H1 (cell line): ENCODE results near the gene SGK1. TPM values are rescaled to one million over a fixed set of nuclear protein-coding genes. Genes with fewer than 3 reads are reported as not detected.

ENCODE experiments used
- CTCF ChIA-PET: fragments of 300-600 bp; sonication (Branson Sonifier 250); formaldehyde crosslinking; loops from one replicate; lab custom pipeline; 2021; ENCODE audit not compliant: partially characterized antibody; lab: Charles Lee
- POLR2A ChIA-PET: fragments of 300-600 bp; sonication (Branson Sonifier 250); formaldehyde crosslinking; loops from one replicate; lab custom pipeline; 2021; ENCODE audit warnings: inconsistent platforms; ENCODE audit not compliant: partially characterized antibody; lab: Charles Lee
- DNase-seq, 2 experiments: peaks; one replicate each; pipeline versions ENCODE4 v3.0.0 to v3.0.0-alpha.2; 2010 to 2022; ENCODE audit warnings: low spot score in 2 of 2, low read depth in 1 of 2, mixed read lengths in 1 of 2
- FAIRE-seq: peaks from 2 replicates; lab custom pipeline; 2011; peaks lifted over from hg19 to GRCh38; lab: Jason Lieb, UNC
- H2AFZ ChIP-seq: 2 replicates; pipeline ENCODE4 v1.8.1; 2012; ENCODE audit warnings: low read length, inconsistent platforms
- H2AK5ac ChIP-seq: 2 replicates; pipeline ENCODE4 v1.6.1; 2013; ENCODE audit warnings: low read depth, low read length
- H2BK120ac ChIP-seq: replicated peaks from 2 replicates; pipeline ENCODE3; 2013; ENCODE audit warnings: low read depth, low read length, inconsistent platforms
- H2BK12ac ChIP-seq: 2 replicates; pipeline ENCODE4 v1.6.1; 2013; ENCODE audit warnings: low read depth, low read length
- H2BK15ac ChIP-seq: 2 replicates; pipeline ENCODE4 v1.6.1; 2013; ENCODE audit warnings: low read length
- H2BK20ac ChIP-seq: 2 replicates; pipeline ENCODE4 v1.6.1; 2013; ENCODE audit warnings: low read length
- H2BK5ac ChIP-seq: 2 replicates; pipeline ENCODE4 v1.6.1; 2013; ENCODE audit warnings: low read depth, low read length
- H3K14ac ChIP-seq: 2 replicates; pipeline ENCODE4 v1.6.1; 2013; ENCODE audit warnings: inconsistent platforms; ENCODE audit not compliant: insufficient read length
- H3K18ac ChIP-seq: 2 replicates; pipeline ENCODE4 v1.6.1; 2013; ENCODE audit warnings: low read length; ENCODE audit errors: extremely low read depth
- H3K23ac ChIP-seq: 2 replicates; pipeline ENCODE4 v1.6.1; 2013; ENCODE audit warnings: inconsistent platforms; ENCODE audit not compliant: insufficient read length
- H3K23me2 ChIP-seq: 2 replicates; pipeline ENCODE4 v1.6.1; 2013; ENCODE audit warnings: low read depth, low read length
- H3K27ac ChIP-seq: 2 replicates; pipeline ENCODE4 v1.6.1; 2011; ENCODE audit warnings: low read depth, low read length, inconsistent platforms
- H3K27me3 ChIP-seq, 4 experiments: replicated peaks in 1 of 4; 1 replicate in 1 of 4; 2 replicates in 3 of 4; pipeline versions ENCODE4 v1.6.1 to v1.8.1; 2011 to 2013; ENCODE audit warnings: low read length in 3 of 4, mild to moderate bottlenecking in 3 of 4, inconsistent platforms in 2 of 4, mixed read lengths in 2 of 4, moderate library complexity in 1 of 4; ENCODE audit not compliant: control insufficient read depth in 3 of 4, insufficient read depth in 3 of 4; ENCODE audit errors: extremely low read depth in 1 of 4
- H3K36me3 ChIP-seq, 4 experiments: 2 replicates each; pipeline versions ENCODE4 v1.6.1 to v1.8.1; 2011 to 2013; ENCODE audit warnings: mild to moderate bottlenecking in 4 of 4, low read length in 3 of 4, moderate library complexity in 2 of 4, control low read depth in 1 of 4, inconsistent platforms in 1 of 4; ENCODE audit not compliant: insufficient read depth in 4 of 4, control insufficient read depth in 2 of 4
- H3K4ac ChIP-seq: replicated peaks from 2 replicates; pipeline ENCODE3; 2013; ENCODE audit warnings: low read length, low read depth, mixed read lengths, inconsistent platforms; ENCODE audit not compliant: insufficient read length
- H3K4me1 ChIP-seq, 4 experiments: replicated peaks in 1 of 4; 1 replicate in 1 of 4; 2 replicates in 3 of 4; pipeline versions ENCODE4 v1.6.1 to v1.8.1; 2011 to 2013; ENCODE audit warnings: low read length in 3 of 4, inconsistent platforms in 2 of 4, mixed read lengths in 1 of 4; ENCODE audit not compliant: insufficient read depth in 4 of 4, control insufficient read depth in 3 of 4
- H3K4me2 ChIP-seq, 2 experiments: 2 replicates each; pipeline versions ENCODE4 v1.6.1 to v1.8.1; 2011 to 2013; ENCODE audit warnings: low read depth in 2 of 2, low read length in 2 of 2, control low read depth in 1 of 2, inconsistent platforms in 1 of 2, mild to moderate bottlenecking in 1 of 2; ENCODE audit not compliant: insufficient read depth in 1 of 2
- H3K4me3 ChIP-seq, 4 experiments: fragments of 200-600, 300-600 bp in 1 of 4; sonication (generic), shearing (Covaris generic), sonication (Bioruptor Twin) in 1 of 4; 2 replicates each; pipeline versions ENCODE4 v1.5.1 to v1.8.1; 2011 to 2016; ENCODE audit warnings: low read length in 4 of 4, low read depth in 3 of 4, control low read depth in 2 of 4, inconsistent platforms in 2 of 4, mild to moderate bottlenecking in 2 of 4, mixed read lengths in 1 of 4, moderate library complexity in 1 of 4; ENCODE audit not compliant: insufficient read depth in 2 of 4; ENCODE audit errors: extremely low read depth in 1 of 4
- H3K56ac ChIP-seq: replicated peaks from 2 replicates; pipeline ENCODE3; 2013; ENCODE audit warnings: low read depth, mild to moderate bottlenecking, mixed read lengths, low read length, inconsistent platforms; ENCODE audit not compliant: insufficient read length
- H3K79me1 ChIP-seq: 2 replicates; pipeline ENCODE4 v1.6.1; 2013; ENCODE audit warnings: low read depth, low read length, control low read depth
- H3K79me2 ChIP-seq, 2 experiments: 2 replicates each; pipeline versions ENCODE4 v1.6.1 to v1.8.1; 2012 to 2013; ENCODE audit warnings: low read length in 2 of 2, mild to moderate bottlenecking in 2 of 2, inconsistent platforms in 1 of 2; ENCODE audit not compliant: insufficient read depth in 2 of 2, control insufficient read depth in 1 of 2
- H3K9ac ChIP-seq, 4 experiments: replicated peaks in 1 of 4; 1 replicate in 1 of 4; 2 replicates in 3 of 4; pipeline versions ENCODE4 v1.6.1 to v1.8.1; 2011 to 2013; ENCODE audit warnings: low read depth in 3 of 4, low read length in 3 of 4, control low read depth in 2 of 4, mild to moderate bottlenecking in 2 of 4, moderate library complexity in 2 of 4, inconsistent platforms in 1 of 4; ENCODE audit errors: extremely low read depth in 1 of 4
- H3K9me3 ChIP-seq, 2 experiments: 2 replicates each; pipeline versions ENCODE4 v1.6.1 to v1.8.1; 2012 to 2013; ENCODE audit warnings: mild to moderate bottlenecking in 2 of 2, moderate library complexity in 2 of 2, control low read depth in 1 of 2, inconsistent platforms in 1 of 2, low read depth in 1 of 2, low read length in 1 of 2, mixed read lengths in 1 of 2; ENCODE audit not compliant: insufficient read depth in 2 of 2
- H4K20me1 ChIP-seq, 2 experiments: replicated peaks in 1 of 2; 2 replicates each; pipeline versions ENCODE3 to v1.8.1; 2011 to 2013; ENCODE audit warnings: inconsistent platforms in 2 of 2, low read length in 2 of 2, mild to moderate bottlenecking in 1 of 2; ENCODE audit not compliant: insufficient read depth in 2 of 2, control insufficient read depth in 1 of 2
- H4K5ac ChIP-seq: 2 replicates; pipeline ENCODE4 v1.6.1; 2013; ENCODE audit warnings: low read length, low read depth, mixed read lengths, inconsistent platforms; ENCODE audit not compliant: insufficient read length
- H4K8ac ChIP-seq: 2 replicates; pipeline ENCODE4 v1.8.0; 2013; ENCODE audit warnings: mild to moderate bottlenecking, moderate library complexity, low read length, inconsistent platforms; ENCODE audit not compliant: insufficient read depth; ENCODE audit errors: extremely low read depth
- H4K91ac ChIP-seq: replicated peaks from 2 replicates; pipeline ENCODE3; 2013; ENCODE audit warnings: low read length, mixed read lengths, inconsistent platforms; ENCODE audit not compliant: insufficient read length
- ASH2L ChIP-seq: fragments of 200-600, 300-600 bp; sonication (generic); IDR thresholded peaks from one replicate; pipeline ENCODE4 v1.7.1; 2017; ENCODE audit warnings: low read length
- CBX8 ChIP-seq: fragments of 300-800, 300-1000 bp; sonication (generic); IDR thresholded peaks from 2 replicates; pipeline ENCODE4 v1.7.1; 2016; ENCODE audit warnings: low read depth, low read length, borderline replicate concordance
- EZH2 ChIP-seq: fragments of 200-600 bp; sonication (generic); IDR thresholded peaks from 2 replicates; pipeline ENCODE4 v1.7.1; 2012; ENCODE audit warnings: low read depth, mild to moderate bottlenecking, moderate library complexity, low read length, inconsistent platforms; ENCODE audit not compliant: severe bottlenecking
- HDAC2 ChIP-seq, 2 experiments: fragments of 300-600 bp in 1 of 2; sonication (generic) in 1 of 2; IDR thresholded peaks; 2 replicates each; pipeline ENCODE4 v1.6.1; 2011 to 2012; ENCODE audit warnings: low read depth in 2 of 2, low read length in 2 of 2, mild to moderate bottlenecking in 2 of 2, moderate library complexity in 2 of 2, borderline replicate concordance in 1 of 2, inconsistent platforms in 1 of 2
- MAFK ChIP-seq: IDR thresholded peaks from 2 replicates; pipeline ENCODE4 v1.6.1; 2012; ENCODE audit warnings: low read depth, mild to moderate bottlenecking, improper control_type of control experiment, low read length
- NANOG ChIP-seq: IDR thresholded peaks from 2 replicates; pipeline ENCODE4 v1.6.1; 2011; ENCODE audit warnings: low read length, low read depth, mild to moderate bottlenecking, inconsistent platforms; ENCODE audit not compliant: insufficient read depth, poor library complexity, severe bottlenecking
- POLR2A ChIP-seq, 2 experiments: IDR thresholded peaks; 1 replicate in 1 of 2; 2 replicates in 1 of 2; pipeline ENCODE4 v1.6.1; 2011; ENCODE audit warnings: low read depth in 2 of 2, low read length in 2 of 2, mild to moderate bottlenecking in 2 of 2; ENCODE audit errors: control extremely low read depth in 1 of 2
- POLR2AphosphoS5 ChIP-seq: IDR thresholded peaks from 2 replicates; pipeline ENCODE4 v1.6.1; 2011; ENCODE audit warnings: low read depth, low read length
- RNF2 ChIP-seq: fragments of 200-900, 300-1000 bp; sonication (generic); IDR thresholded peaks from 2 replicates; pipeline ENCODE4 v1.7.1; 2016; ENCODE audit warnings: borderline replicate concordance, low read depth, mild to moderate bottlenecking, antibody characterized with exemption, low read length; ENCODE audit not compliant: poor library complexity, severe bottlenecking; ENCODE audit errors: missing control alignments
- RXRA ChIP-seq: IDR thresholded peaks from 2 replicates; pipeline ENCODE4 v1.6.1; 2011; ENCODE audit warnings: low read depth, mild to moderate bottlenecking, low read length, moderate library complexity; ENCODE audit not compliant: insufficient read depth
- SP4 ChIP-seq: IDR thresholded peaks from 2 replicates; pipeline ENCODE4 v1.6.1; 2012; ENCODE audit warnings: low read length, inconsistent platforms
- WGBS, 2 experiments: shearing (Covaris generic) in 1 of 2; methylation state at CpG; one replicate each; pipeline versions ENCODE4 v1.1.6 to v1.1.7; 2013 to 2015; ENCODE audit warnings: low lambda C conversion rate in 2 of 2, mixed read lengths in 2 of 2, inconsistent platforms in 1 of 2, low coverage in 1 of 2, missing lambda C conversion rate in 1 of 2; ENCODE audit not compliant: insufficient replicate concordance in 2 of 2, insufficient coverage in 1 of 2, insufficient read length in 1 of 2; ENCODE audit errors: extremely low coverage in 1 of 2, missing lambda C conversion rate in 1 of 2; 5-methylcytosine and 5-hydroxymethylcytosine counted together
- polyA plus RNA-seq, 7 experiments: library from polyadenylated mRNA; depleted of rRNA in 3 of 7; stranded (reverse) in 5 of 7; unstranded in 2 of 7; fragments of >200 nt in 5 of 7; fragments of 200-250 nt in 2 of 7; gene quantifications; 1 replicate in 5 of 7; 2 replicates in 1 of 7; 4 replicates in 1 of 7; pipeline versions ENCODE4 v1.2.1 to v1.2.3, GENCODE V29; 2011 to 2013; ENCODE audit warnings: missing spikeins in 2 of 7, mixed read lengths in 2 of 7
- total RNA-seq: library from RNA; stranded (reverse); fragmentation: NEBNext Ultra II Directional; extraction: Animal tissue kit (Norgen Biotek cat#: 25700); gene quantifications from 2 replicates; pipeline ENCODE4 v1.2.1, GENCODE V29; 2021
- TF ChIP-seq, protein P1 (sequence below): IDR thresholded peaks from 2 replicates; pipeline ENCODE4 v1.6.1; 2012; ENCODE audit warnings: low read length, inconsistent platforms

The SGK1 gene
- total and polyA plus RNA-seq, 2 of the 8 experiments (the other 6 are each of a cell fraction or from before 2014, with no cell fraction given): 14.5 to 18.4 TPM

DNA sequence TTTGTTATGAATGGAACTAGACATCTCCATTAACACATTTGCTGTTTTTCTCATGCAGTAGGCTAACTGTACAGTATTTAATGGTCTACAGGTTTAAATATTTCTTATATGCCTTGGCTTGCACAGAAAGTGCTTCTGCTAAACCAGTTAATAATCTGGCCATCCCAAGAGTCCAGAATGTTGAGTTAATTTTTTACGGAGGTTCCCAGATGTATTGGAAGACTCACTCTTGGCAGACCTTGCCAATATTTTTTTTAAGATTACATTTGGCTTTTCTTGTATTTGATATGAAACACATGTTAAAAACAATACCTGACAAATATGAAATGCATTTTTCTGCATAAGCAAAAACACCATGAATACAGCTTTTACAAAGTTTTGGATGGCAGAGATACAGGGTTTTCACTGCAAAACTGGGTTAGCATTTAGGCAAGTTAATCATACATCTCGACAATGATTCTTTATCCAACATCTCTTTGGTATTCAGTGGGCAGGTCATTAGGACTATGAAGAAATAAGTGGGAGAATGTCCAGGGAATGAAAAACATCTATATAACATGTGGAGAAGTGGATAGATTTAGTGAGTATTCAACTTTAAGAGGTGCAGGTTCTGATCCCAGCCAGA, 94.0 kb downstream of the SGK1 start:
- Histone ChIP-seq H3K36me3 (no peaks in the 10 kb centered on the region), H4K8ac (no peak overlapping the region)
- POLR2A ChIA-PET: no interaction called here
- no peak for TF ChIP-seq MAFK
- TF ChIP-seq POLR2AphosphoS5: no peak
- TF ChIP-seq EZH2: no peak
- TF ChIP-seq RNF2: no peak
- no peak for TF ChIP-seq NANOG
- TF ChIP-seq HDAC2 (IDR thresholded peaks at IDR 0.05; ENCODE audit: borderline replicate concordance in 1 of 2, low read depth in 2 of 2, low read length in 2 of 2): no peak
- TF ChIP-seq CBX8: no peak
- no peak for TF ChIP-seq ASH2L
- TF ChIP-seq POLR2A (IDR thresholded peaks at IDR 0.05; ENCODE audit: control extremely low read depth in 1 of 2, low read depth in 2 of 2, low read length in 2 of 2): no peak
- TF ChIP-seq RXRA: no peak
- TF ChIP-seq, protein P1, sequence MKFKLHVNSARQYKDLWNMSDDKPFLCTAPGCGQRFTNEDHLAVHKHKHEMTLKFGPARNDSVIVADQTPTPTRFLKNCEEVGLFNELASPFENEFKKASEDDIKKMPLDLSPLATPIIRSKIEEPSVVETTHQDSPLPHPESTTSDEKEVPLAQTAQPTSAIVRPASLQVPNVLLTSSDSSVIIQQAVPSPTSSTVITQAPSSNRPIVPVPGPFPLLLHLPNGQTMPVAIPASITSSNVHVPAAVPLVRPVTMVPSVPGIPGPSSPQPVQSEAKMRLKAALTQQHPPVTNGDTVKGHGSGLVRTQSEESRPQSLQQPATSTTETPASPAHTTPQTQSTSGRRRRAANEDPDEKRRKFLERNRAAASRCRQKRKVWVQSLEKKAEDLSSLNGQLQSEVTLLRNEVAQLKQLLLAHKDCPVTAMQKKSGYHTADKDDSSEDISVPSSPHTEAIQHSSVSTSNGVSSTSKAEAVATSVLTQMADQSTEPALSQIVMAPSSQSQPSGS: no peak
- TF ChIP-seq SP4: no peak

More for the DNA sequence above, 94.0 kb downstream of the SGK1 start:
- no peaks in the 10 kb centered on the region for H3K79me2 ChIP-seq
- H2BK15ac ChIP-seq: no peak overlapping the region
- no peak overlapping the region for H2BK12ac ChIP-seq
- no peak overlapping the region for H2AFZ ChIP-seq
- no peaks in the 10 kb centered on the region for H4K20me1 ChIP-seq
- H3K79me1 ChIP-seq: no peaks in the 10 kb centered on the region
- H2AK5ac ChIP-seq: no peak overlapping the region
- no peak overlapping the region for H2BK120ac ChIP-seq
- DNase-seq: no peak
- no peak overlapping the region for H2BK5ac ChIP-seq
- no peak overlapping the region for H3K4ac ChIP-seq
- FAIRE-seq: no peak
- no peaks in the 10 kb centered on the region for H3K23me2 ChIP-seq
- no peak overlapping the region for H2BK20ac ChIP-seq
- no peak overlapping the region for H4K5ac ChIP-seq
- no peak overlapping the region for H3K23ac ChIP-seq
- CTCF ChIA-PET: no interaction called here
- no peak overlapping the region for H3K9ac ChIP-seq
- WGBS, 2 experiments: 95% methylated on average over 2 of the region's 2 CpGs; no CpG with 5 or more reads in 1 of the 2 experiments
- H3K27me3 ChIP-seq: no peaks in the 10 kb centered on the region
- H3K27ac ChIP-seq: no peak overlapping the region
- no peak overlapping the region for H3K4me2 ChIP-seq
- H3K4me1 ChIP-seq: no peaks in the 10 kb centered on the region
- H3K9me3 ChIP-seq: no peaks in the 10 kb centered on the region
- H3K56ac ChIP-seq: no peak overlapping the region
- H4K91ac ChIP-seq: no peak overlapping the region
- no peak overlapping the region for H3K4me3 ChIP-seq
- no peak overlapping the region for H3K14ac ChIP-seq
- H3K18ac ChIP-seq: no peak overlapping the region
